Common myeloid progenitor, CD34-positive (primary cell): ENCODE measurements around the gene CCDC159.

ENCODE experiments used
- CTCF ChIA-PET: fragments of 350-600 bp; sonication (Branson Sonifier 250); formaldehyde crosslinking; loops from one replicate; lab custom pipeline; 2021; ENCODE audit warnings: antibody characterized with exemption; lab: Charles Lee
- POLR2A ChIA-PET: fragments of 350-600 bp; sonication (Branson Sonifier 250); formaldehyde crosslinking; loops from one replicate; lab custom pipeline; 2021; ENCODE audit warnings: antibody characterized with exemption; lab: Charles Lee
- DNase-seq, 3 donors: peaks; one replicate each; pipeline versions ENCODE4 v3.0.0 to v3.0.0-alpha.2; 2013
- H3K27ac ChIP-seq, 2 experiments: 1 replicate in 1 of 2; 2 replicates in 1 of 2; pipeline ENCODE4 v1.7.0; 2013; ENCODE audit warnings: inconsistent platforms in 2 of 2, low read length in 2 of 2, mild to moderate bottlenecking in 2 of 2, low read depth in 1 of 2, moderate library complexity in 1 of 2; ENCODE audit not compliant: severe bottlenecking in 2 of 2, insufficient read depth in 1 of 2, poor library complexity in 1 of 2
- H3K27me3 ChIP-seq, 5 experiments: replicated peaks in 2 of 5; 1 replicate in 3 of 5; 2 replicates in 2 of 5; pipeline versions ENCODE4 v1.6.1 to v1.7.0; 2013; ENCODE audit warnings: low read length in 4 of 5, mild to moderate bottlenecking in 2 of 5, moderate library complexity in 2 of 5, inconsistent platforms in 1 of 5; ENCODE audit not compliant: insufficient read depth in 5 of 5, control insufficient read depth in 4 of 5
- H3K36me3 ChIP-seq, 4 experiments: 1 replicate in 2 of 4; 2 replicates in 2 of 4; pipeline versions ENCODE4 v1.6.1 to v1.7.0; 2013; ENCODE audit warnings: low read length in 3 of 4, control low read depth in 1 of 4, mild to moderate bottlenecking in 1 of 4; ENCODE audit not compliant: control insufficient read depth in 4 of 4, insufficient read depth in 4 of 4
- H3K4me1 ChIP-seq, 4 experiments: 1 replicate in 3 of 4; 2 replicates in 1 of 4; pipeline versions ENCODE4 v1.6.1 to v1.7.1; 2013; ENCODE audit warnings: low read length in 3 of 4, mild to moderate bottlenecking in 3 of 4, control low read depth in 1 of 4, inconsistent platforms in 1 of 4, moderate library complexity in 1 of 4; ENCODE audit not compliant: control insufficient read depth in 4 of 4, insufficient read depth in 4 of 4; ENCODE audit errors: control extremely low read depth in 1 of 4
- H3K4me3 ChIP-seq, 7 experiments: 1 replicate in 4 of 7; 2 replicates in 3 of 7; pipeline versions ENCODE4 v1.5.1 to v1.7.0; 2013; ENCODE audit warnings: mild to moderate bottlenecking in 7 of 7, low read length in 6 of 7, moderate library complexity in 6 of 7, inconsistent platforms in 2 of 7, low read depth in 2 of 7, control low read depth in 1 of 7; ENCODE audit not compliant: insufficient read depth in 4 of 7, control insufficient read depth in 1 of 7; ENCODE audit errors: extremely low read depth in 1 of 7
- H3K9me3 ChIP-seq, 5 experiments: 1 replicate in 4 of 5; 2 replicates in 1 of 5; pipeline versions ENCODE4 v1.6.1 to v1.7.1; 2013; ENCODE audit warnings: low read length in 4 of 5, mild to moderate bottlenecking in 2 of 5, inconsistent platforms in 1 of 5, low read depth in 1 of 5, moderate library complexity in 1 of 5; ENCODE audit not compliant: control insufficient read depth in 4 of 5, insufficient read depth in 2 of 5; ENCODE audit errors: control extremely low read depth in 1 of 5
- WGBS: methylation state at CpG from one replicate; pipeline ENCODE4 v1.1.5; 2013; ENCODE audit not compliant: insufficient coverage; 5-methylcytosine and 5-hydroxymethylcytosine counted together

Gene CCDC159

GRCh38 chr19:11356676-11357550 is 10.6 kb downstream of the CCDC159 start:
- DNase-seq: no peak
- ChIA-PET POLR2A (no interaction called here), CTCF (interaction anchor here (1.0 kb wide), 1 partner anchor 10 kb away, joined by 3 read pairs; no protein-coding TSS in a partner anchor)
- Histone ChIP-seq H3K9me3 (no peaks in the 10 kb centered on the region), H3K4me3 (no peak overlapping the region), H3K36me3 (peaks cover 0 to 6% (median 0%) of the 10 kb centered on the region in 4 experiments), H3K27me3 (no peaks in the 10 kb centered on the region), H3K27ac (no peak overlapping the region), H3K4me1 (peaks cover 0 to 23% (median 11%) of the 10 kb centered on the region in 4 experiments)
- WGBS: 91% methylated on average over 8 of the region's 11 CpGs

GRCh38 chr19:11359421-11359820 is 13.1 kb downstream of the CCDC159 start:
- ChIA-PET CTCF (no interaction called here), POLR2A (no interaction called here)
- no peaks in the 10 kb centered on the region for H3K9me3 ChIP-seq
- H3K36me3 ChIP-seq: peaks cover 0 to 16% (median under 1%) of the 10 kb centered on the region in 4 experiments
- 96% methylated on average over 8 of the region's 11 CpGs for WGBS
- H3K27me3 ChIP-seq: no peaks in the 10 kb centered on the region
- H3K27ac ChIP-seq: no peak overlapping the region
- no peak overlapping the region for H3K4me3 ChIP-seq
- peaks cover 0 to 23% (median 11%) of the 10 kb centered on the region in 4 experiments for H3K4me1 ChIP-seq
- no peak for DNase-seq

- Histone ChIP-seq H3K4me3 (no peak overlapping the region), H3K9me3 (no peaks in the 10 kb centered on the region), H3K4me1 (peaks cover 0 to 11% (median 2%) of the 10 kb centered on the region in 4 experiments), H3K36me3 (peaks cover 0 to 32% (median 6%) of the 10 kb centered on the region in 4 experiments), H3K27ac (no peak overlapping the region), H3K27me3 (no peaks in the 10 kb centered on the region)
- ChIA-PET POLR2A (interaction anchor here (1.1 kb wide), 1 partner anchor 13 kb away, joined by 3 read pairs; the partner anchor contains the start of gene SWSAP1), CTCF (interaction anchor here (1.0 to 1.8 kb wide), 4 partner anchors 13 to 22 kb away, joined by 3 to 5 read pairs (median 4); partner anchors contain the start of genes RAB3D and SWSAP1)
- no peak for DNase-seq
- WGBS: 94% methylated on average over 41 of the region's 43 CpGs
Observed at GRCh38 chr19:11361037-11361770, 14.9 kb downstream of the CCDC159 start.

- Histone ChIP-seq H3K9me3 (no peaks in the 10 kb centered on the region), H3K27me3 (no peaks in the 10 kb centered on the region), H3K36me3 (peaks cover 0 to 32% (median 6%) of the 10 kb centered on the region in 4 experiments), H3K4me1 (peaks cover 0 to 2% (median 0%) of the 10 kb centered on the region in 4 experiments), H3K27ac (no peak overlapping the region), H3K4me3 (no peak overlapping the region)
- no peak for DNase-seq
- POLR2A ChIA-PET: interaction anchor here (1.1 kb wide), 1 partner anchor 12 kb away, joined by 3 read pairs; the partner anchor contains the start of gene SWSAP1
- 97% methylated on average over 31 of the region's 35 CpGs for WGBS
- CTCF ChIA-PET: interaction anchor here (0.9 to 1.5 kb wide), 4 partner anchors 12 to 68 kb away, joined by 3 to 4 read pairs (median 3); partner anchors contain the start of genes RAB3D and SWSAP1
Observed at GRCh38 chr19:11361771-11362731, 15.7 kb downstream of the CCDC159 start.

DNA sequence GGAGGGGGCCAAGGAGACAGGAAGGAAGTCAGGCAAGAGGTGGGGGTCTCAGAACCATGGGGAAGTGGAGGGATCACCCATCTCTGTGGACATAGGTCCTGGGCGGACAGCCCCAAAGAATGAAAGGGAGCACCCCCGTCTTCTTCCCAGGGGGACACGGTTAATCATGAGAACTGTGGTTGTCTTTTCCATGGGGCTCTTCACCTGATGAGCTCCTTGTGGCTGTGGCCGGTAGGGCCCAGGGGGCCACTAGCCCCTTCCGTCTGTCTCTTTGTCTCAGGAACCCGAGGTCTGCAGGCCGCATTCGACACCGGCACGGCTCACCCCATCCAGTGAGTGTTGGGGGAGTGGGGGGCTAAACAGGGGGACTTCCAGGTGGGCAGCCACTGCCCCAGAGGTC is 17.6 kb downstream of the CCDC159 start:
- H3K27me3 ChIP-seq: no peaks in the 10 kb centered on the region
- H3K27ac ChIP-seq: no peak overlapping the region
- WGBS: 95% methylated on average over 8 of the region's 10 CpGs
- CTCF ChIA-PET: interaction anchor here (1.0 kb wide), 1 partner anchor 20 kb away, joined by 3 read pairs; the partner anchor contains the start of gene EPOR
- peaks cover 0 to 41% (median 7%) of the 10 kb centered on the region in 4 experiments for H3K36me3 ChIP-seq
- H3K4me3 ChIP-seq: no peak overlapping the region
- no peaks in the 10 kb centered on the region for H3K9me3 ChIP-seq
- no peak for DNase-seq
- POLR2A ChIA-PET: no interaction called here
- no peaks in the 10 kb centered on the region for H3K4me1 ChIP-seq

DNA sequence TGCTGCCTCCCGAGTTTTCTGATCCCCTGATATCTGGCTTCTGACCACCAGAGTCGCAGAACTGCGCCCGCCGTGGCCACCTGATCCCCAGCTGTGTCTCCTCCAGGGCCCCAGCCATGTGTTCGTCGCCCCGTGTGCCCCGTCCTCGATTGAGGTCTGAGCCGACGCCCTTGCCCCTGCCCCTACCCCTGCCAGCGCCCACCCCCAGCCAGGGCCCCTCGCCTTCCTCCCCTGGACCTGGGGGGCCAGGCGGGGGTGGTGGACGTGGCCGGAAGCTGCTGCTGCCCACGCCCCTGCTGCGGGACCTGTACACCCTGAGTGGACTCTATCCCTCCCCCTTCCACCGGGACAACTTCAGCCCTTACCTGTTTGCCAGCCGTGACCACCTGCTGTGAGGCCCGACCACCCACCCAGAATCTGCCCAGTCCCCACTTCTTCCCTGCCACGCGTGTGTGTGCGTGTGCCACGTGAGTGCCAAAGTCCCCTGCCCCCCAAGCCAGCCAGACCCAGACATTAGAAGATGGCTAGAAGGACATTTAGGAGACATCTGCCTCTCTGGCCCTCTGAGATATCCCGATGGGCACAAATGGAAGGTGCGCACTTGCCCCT is 18.1 kb downstream of the CCDC159 start:
- H3K36me3 ChIP-seq: peaks cover 0 to 43% (median 11%) of the 10 kb centered on the region in 4 experiments
- no peaks in the 10 kb centered on the region for H3K9me3 ChIP-seq
- CTCF ChIA-PET: no interaction called here
- no peaks in the 10 kb centered on the region for H3K27me3 ChIP-seq
- no peak for DNase-seq
- no peaks in the 10 kb centered on the region for H3K4me1 ChIP-seq
- H3K4me3 ChIP-seq: no peak overlapping the region
- H3K27ac ChIP-seq: no peak overlapping the region
- POLR2A ChIA-PET: no interaction called here
- WGBS: 96% methylated on average over 24 of the region's 28 CpGs
